Activated B cell treated with CpG ODN at 0.5 μM for 24 hours (primary cell): Measurements from ENCODE around the gene POU5F1. TPM values are rescaled to one million over a fixed set of nuclear protein-coding genes. Genes with fewer than 3 reads are reported as not detected.

Experiments
- ATAC-seq: fragments of 200-7000 bp; cut with Tn5 transposase; one replicate; pipeline ENCODE4 v1.10.0; 2021; ENCODE audit warnings: low read depth, mild to moderate bottlenecking, moderate library complexity
- CTCF ChIA-PET: fragments of 350-600 bp; sonication (Branson Sonifier 250); formaldehyde crosslinking; loops from one replicate; lab custom pipeline; 2021; ENCODE audit warnings: antibody characterized with exemption; lab: Charles Lee
- POLR2A ChIA-PET: fragments of 350-600 bp; sonication (Branson Sonifier 250); formaldehyde crosslinking; loops from one replicate; lab custom pipeline; 2021; ENCODE audit warnings: antibody characterized with exemption; lab: Charles Lee
- DNase-seq: peaks from one replicate; pipeline ENCODE4 v3.0.0; 2022
- H3K27ac Mint-ChIP-seq: one replicate; pipeline ENCODE4 v1.8.0; 2020; ENCODE audit warnings: mixed read lengths
- H3K27me3 Mint-ChIP-seq: one replicate; pipeline ENCODE4 v1.8.0; 2021; ENCODE audit warnings: mixed read lengths
- H3K36me3 Mint-ChIP-seq: one replicate; pipeline ENCODE4 v1.8.0; 2021; ENCODE audit warnings: low read depth, mixed read lengths
- H3K4me1 Mint-ChIP-seq: one replicate; pipeline ENCODE4 v1.8.0; 2021; ENCODE audit warnings: mixed read lengths
- H3K4me3 Mint-ChIP-seq: one replicate; pipeline ENCODE4 v1.8.0; 2020; ENCODE audit warnings: mild to moderate bottlenecking, mixed read lengths
- H3K9me3 Mint-ChIP-seq: one replicate; pipeline ENCODE4 v1.8.0; 2020; ENCODE audit warnings: mixed read lengths
- CTCF ChIP-seq: fragments of 200-600 bp; IDR thresholded peaks from one replicate; pipeline ENCODE4 v1.8.0; 2022; ENCODE audit warnings: antibody characterized with exemption, mild to moderate bottlenecking
- intact Hi-C: fragments of 100-400 bp; cut with micrococcal nuclease; formaldehyde crosslinking; loops from one replicate; pipeline ENCODE4 v1.15.1; 2024
- total RNA-seq: library from RNA; stranded (reverse); gene quantifications from 2 replicates; pipeline ENCODE4 v1.2.3, GENCODE V29; 2022

POU5F1 gene
- total RNA-seq, 1 donor from 2014 or later: 4.7 TPM

GRCh38 chr6:31128093-31128676, 42.3 kb downstream of the POU5F1 start:
- intact Hi-C loops: loop anchor here (2.0 kb wide), 1 partner anchor 65 kb away; no protein-coding TSS in a partner anchor
- TF ChIP-seq CTCF: peak; percentile 54
- Mint-ChIP-seq H3K4me1 (peaks cover 5% of the 10 kb centered on the region), H3K36me3 (no peaks in the 10 kb centered on the region), H3K27me3 (peaks cover 12% of the 10 kb centered on the region), H3K9me3 (no peaks in the 10 kb centered on the region), H3K27ac (no peak overlapping the region), H3K4me3 (no peak overlapping the region)
- ATAC-seq (peak; percentile 69), DNase-seq (peak; percentile 56)
- POLR2A ChIA-PET: interaction anchor here (0.6 to 0.7 kb wide), 2 partner anchors 9 to 64 kb away, joined by 3 to 4 read pairs; no protein-coding TSS in a partner anchor
- CTCF ChIA-PET: interaction anchor here (0.6 to 1.9 kb wide), 5 partner anchors 9 to 238 kb away, joined by 3 to 7 read pairs (median 4); no protein-coding TSS in a partner anchor

- DNase-seq (no peak), ATAC-seq (no peak)
- H3K4me3 Mint-ChIP-seq: no peak overlapping the region
- ChIA-PET CTCF (interaction anchor here (1.5 to 1.9 kb wide), 2 partner anchors 240 to 254 kb away, joined by 3 to 7 read pairs; no protein-coding TSS in a partner anchor), POLR2A (interaction anchor here (0.5 kb wide), 1 partner anchor 83 kb away, joined by 4 read pairs; no protein-coding TSS in a partner anchor)
- no peak for TF ChIP-seq CTCF
- no peak overlapping the region for H3K27ac Mint-ChIP-seq
- peaks cover 20% of the 10 kb centered on the region for H3K27me3 Mint-ChIP-seq
- intact Hi-C loops: no loop called here
- no peaks in the 10 kb centered on the region for H3K36me3 Mint-ChIP-seq
- no peaks in the 10 kb centered on the region for H3K9me3 Mint-ChIP-seq
- peaks cover 5% of the 10 kb centered on the region for H3K4me1 Mint-ChIP-seq
These were observed 43.9 kb downstream of the POU5F1 start for GRCh38 chr6:31126396-31127175.

- H3K27ac Mint-ChIP-seq: no peak overlapping the region
- ChIA-PET CTCF (no interaction called here), POLR2A (interaction anchor here (0.6 kb wide), 1 partner anchor 395 kb away, joined by 4 read pairs; no protein-coding TSS in a partner anchor)
- DNase-seq (no peak), ATAC-seq (no peak)
- peaks cover 5% of the 10 kb centered on the region for H3K4me1 Mint-ChIP-seq
- no peak for TF ChIP-seq CTCF
- H3K9me3 Mint-ChIP-seq: no peaks in the 10 kb centered on the region
- H3K27me3 Mint-ChIP-seq: peaks cover 22% of the 10 kb centered on the region
- no peaks in the 10 kb centered on the region for H3K36me3 Mint-ChIP-seq
- H3K4me3 Mint-ChIP-seq: no peak overlapping the region
- intact Hi-C loops: no loop called here
These were observed 44.7 kb downstream of the POU5F1 start for GRCh38 chr6:31125586-31126363.

- Mint-ChIP-seq H3K27me3 (peaks cover 22% of the 10 kb centered on the region), H3K9me3 (no peaks in the 10 kb centered on the region), H3K4me3 (no peak overlapping the region), H3K4me1 (peaks cover 5% of the 10 kb centered on the region), H3K36me3 (no peaks in the 10 kb centered on the region), H3K27ac (no peak overlapping the region)
- no peak for DNase-seq
- ATAC-seq: no peak
- ChIA-PET POLR2A (interaction anchor here (0.5 to 0.6 kb wide), 2 partner anchors 11 to 396 kb away, joined by 3 to 4 read pairs; partner anchors contain the start of gene PSORS1C1), CTCF (no interaction called here)
- TF ChIP-seq CTCF: no peak
- intact Hi-C loops: no loop called here
These were observed 45.3 kb downstream of the POU5F1 start for GRCh38 chr6:31125162-31125561.
